IMR-90 (cell line): Measurements from ENCODE around the gene FAM241A. TPM values are rescaled to one million over a fixed set of nuclear protein-coding genes. Genes with fewer than 3 reads are reported as not detected.

ENCODE experiments used
- ATAC-seq: fragments of 200-7000 bp; cut with Tn5 transposase; 2 replicates; pipeline ENCODE4 v1.9.1; 2020; ENCODE audit warnings: low read depth, mild to moderate bottlenecking, moderate library complexity
- BruUV-seq: library from RNA; stranded (reverse); fragments of 400-500 nt; replicated peaks from 2 replicates; lab custom pipeline; 2021; lab: Mats Ljungman, UMichigan
- CTCF ChIA-PET: fragments of 300-600 bp; formaldehyde crosslinking; extraction: SDS; loops from one replicate; lab custom pipeline; 2021; ENCODE audit warnings: antibody characterized with exemption; lab: Yijun Ruan, JAX
- POLR2A ChIA-PET: fragments of 300-600 bp; sonication (Branson Sonifier 250); formaldehyde crosslinking; loops from one replicate; lab custom pipeline; 2022; ENCODE audit warnings: antibody characterized with exemption; ENCODE audit not compliant: unreplicated experiment; lab: Charles Lee
- DNase-seq: peaks from one replicate; pipeline ENCODE4 v3.0.0; 2013
- H2AFZ ChIP-seq: replicated peaks from 2 replicates; pipeline ENCODE3; 2013; ENCODE audit warnings: low read length, mild to moderate bottlenecking; ENCODE audit not compliant: poor library complexity
- H2AK5ac ChIP-seq: 2 replicates; pipeline ENCODE4 v1.6.1; 2013; ENCODE audit warnings: low read depth, low read length, inconsistent platforms
- H2AK9ac ChIP-seq: replicated peaks from 2 replicates; pipeline ENCODE3; 2013; ENCODE audit warnings: mild to moderate bottlenecking, low read depth, low read length, moderate library complexity; ENCODE audit not compliant: poor library complexity
- H2BK120ac ChIP-seq: 2 replicates; pipeline ENCODE4 v1.6.1; 2013; ENCODE audit warnings: low read depth, low read length, inconsistent platforms
- H2BK15ac ChIP-seq: 3 replicates; pipeline ENCODE4 v1.6.1; 2013; ENCODE audit warnings: low read depth, low read length, inconsistent platforms
- H2BK20ac ChIP-seq: 2 replicates; pipeline ENCODE4 v1.6.1; 2013; ENCODE audit warnings: low read depth, mild to moderate bottlenecking, inconsistent platforms, low read length, moderate library complexity
- H2BK5ac ChIP-seq: 2 replicates; pipeline ENCODE4 v1.6.1; 2013; ENCODE audit warnings: mild to moderate bottlenecking, low read depth, low read length, inconsistent platforms; ENCODE audit not compliant: poor library complexity, severe bottlenecking
- H3K14ac ChIP-seq: replicated peaks from 2 replicates; pipeline ENCODE4 v1.6.1; 2013; ENCODE audit warnings: low read depth, low read length, inconsistent platforms
- H3K18ac ChIP-seq: 2 replicates; pipeline ENCODE4 v1.6.1; 2013; ENCODE audit warnings: low read depth, low read length, control low read depth
- H3K23ac ChIP-seq: 2 replicates; pipeline ENCODE4 v1.6.1; 2013; ENCODE audit warnings: low read depth, low read length, inconsistent platforms
- H3K27ac ChIP-seq: 2 replicates; pipeline ENCODE4 v1.5.1; 2013; ENCODE audit warnings: mild to moderate bottlenecking, control low read depth, low read length; ENCODE audit not compliant: insufficient read depth
- H3K27me3 ChIP-seq: 2 replicates; pipeline ENCODE4 v1.6.1; 2013; ENCODE audit warnings: low read length; ENCODE audit not compliant: control insufficient read depth, insufficient read depth
- H3K36me3 ChIP-seq: 2 replicates; pipeline ENCODE4 v1.6.1; 2013; ENCODE audit warnings: low read length, mixed read lengths; ENCODE audit not compliant: control insufficient read depth, insufficient read depth
- H3K4ac ChIP-seq: 2 replicates; pipeline ENCODE4 v1.6.1; 2013; ENCODE audit warnings: low read depth, low read length, inconsistent platforms
- H3K4me1 ChIP-seq: 2 replicates; pipeline ENCODE4 v1.6.1; 2013; ENCODE audit warnings: low read length, mixed read lengths; ENCODE audit not compliant: control insufficient read depth, insufficient read depth
- H3K4me2 ChIP-seq: 2 replicates; pipeline ENCODE4 v1.6.1; 2013; ENCODE audit warnings: low read depth, mild to moderate bottlenecking, control low read depth, low read length, moderate library complexity
- H3K4me3 ChIP-seq: 2 replicates; pipeline ENCODE4 v1.5.1; 2013; ENCODE audit warnings: low read depth, mild to moderate bottlenecking, control low read depth, low read length, moderate library complexity; ENCODE audit not compliant: insufficient read depth
- H3K56ac ChIP-seq: 2 replicates; pipeline ENCODE4 v1.6.1; 2013; ENCODE audit warnings: low read length, inconsistent platforms; ENCODE audit not compliant: insufficient read depth; ENCODE audit errors: extremely low read depth
- H3K79me1 ChIP-seq, 2 experiments: 2 replicates each; pipeline ENCODE4 v1.6.1; 2013; ENCODE audit warnings: low read length in 2 of 2, inconsistent platforms in 1 of 2, low read depth in 1 of 2
- H3K9ac ChIP-seq: 2 replicates; pipeline ENCODE4 v1.6.1; 2013; ENCODE audit warnings: low read depth, low read length, control low read depth
- H3K9me1 ChIP-seq: 2 replicates; pipeline ENCODE4 v1.6.1; 2013; ENCODE audit warnings: low read length, inconsistent platforms; ENCODE audit not compliant: insufficient read depth
- H3K9me3 ChIP-seq: 2 replicates; pipeline ENCODE4 v1.6.1; 2013; ENCODE audit warnings: low read length; ENCODE audit not compliant: control insufficient read depth, insufficient read depth
- H4K20me1 ChIP-seq: 2 replicates; pipeline ENCODE4 v1.6.1; 2013; ENCODE audit warnings: low read length, inconsistent platforms; ENCODE audit not compliant: insufficient read depth
- H4K5ac ChIP-seq: 2 replicates; pipeline ENCODE4 v1.6.1; 2013; ENCODE audit warnings: mild to moderate bottlenecking, low read depth, low read length, control low read depth
- H4K8ac ChIP-seq, 2 experiments: 2 replicates each; pipeline ENCODE4 v1.6.1; 2013; ENCODE audit warnings: low read depth in 2 of 2, low read length in 2 of 2, control low read depth in 1 of 2, inconsistent platforms in 1 of 2
- H4K91ac ChIP-seq: 2 replicates; pipeline ENCODE4 v1.6.1; 2013; ENCODE audit warnings: low read depth, low read length, inconsistent platforms; ENCODE audit not compliant: insufficient read depth
- CEBPB ChIP-seq: IDR thresholded peaks from 2 replicates; pipeline ENCODE4 v1.6.1; 2012; ENCODE audit warnings: low read depth, low read length, improper control_type of control experiment
- CHD1 ChIP-seq: IDR thresholded peaks from 2 replicates; pipeline ENCODE4 v1.6.1; 2012; ENCODE audit warnings: low read depth, low read length, improper control_type of control experiment
- ELK1 ChIP-seq: fragments of 150-350 bp; IDR thresholded peaks from 2 replicates; pipeline ENCODE4 v1.6.1; 2016; ENCODE audit warnings: low read depth, mild to moderate bottlenecking, low read length, moderate library complexity, borderline replicate concordance
- MAFK ChIP-seq: IDR thresholded peaks from 2 replicates; pipeline ENCODE4 v1.6.1; 2012; ENCODE audit warnings: low read depth, low read length, improper control_type of control experiment
- MAZ ChIP-seq: IDR thresholded peaks from 2 replicates; pipeline ENCODE4 v1.6.1; 2012; ENCODE audit warnings: low read depth, mild to moderate bottlenecking, low read length, improper control_type of control experiment, moderate library complexity, borderline replicate concordance
- RAD21 ChIP-seq: IDR thresholded peaks from 2 replicates; pipeline ENCODE4 v1.6.1; 2012; ENCODE audit warnings: low read length, improper control_type of control experiment
- RCOR1 ChIP-seq: IDR thresholded peaks from 2 replicates; pipeline ENCODE4 v1.6.1; 2012; ENCODE audit warnings: mild to moderate bottlenecking, low read length, improper control_type of control experiment; ENCODE audit not compliant: insufficient replicate concordance
- RFX5 ChIP-seq: IDR thresholded peaks from 2 replicates; pipeline ENCODE4 v1.8.0; 2012; ENCODE audit warnings: low read depth, mild to moderate bottlenecking, low read length, moderate library complexity
- SMC3 ChIP-seq: fragments of 150-350 bp; IDR thresholded peaks from 2 replicates; pipeline ENCODE4 v1.6.1; 2016; ENCODE audit warnings: low read depth, mild to moderate bottlenecking, antibody characterized with exemption, low read length, moderate library complexity
- USF2 ChIP-seq: fragments of 150-350 bp; IDR thresholded peaks from 2 replicates; pipeline ENCODE4 v1.6.1; 2017; ENCODE audit warnings: mild to moderate bottlenecking, antibody characterized with exemption, low read length, low read depth
- WGBS, 2 experiments: methylation state at CpG; one replicate each; pipeline versions ENCODE4 v1.1.5 to v1.1.7; 2013; ENCODE audit warnings: missing lambda C conversion rate in 2 of 2; ENCODE audit not compliant: insufficient read length in 1 of 2; ENCODE audit errors: extremely low coverage in 2 of 2; 5-methylcytosine and 5-hydroxymethylcytosine counted together
- dilution Hi-C: fragments of 300-500 bp; cut with HindIII; formaldehyde crosslinking; loops from one replicate; pipeline ENCODE4 v1.14.3; 2018; ENCODE audit warnings: low sequenced_read_pairs; ENCODE audit not compliant: unreplicated experiment
- in situ Hi-C: fragments of 300-500 bp; cut with MboI; formaldehyde crosslinking; loops from 3 replicates; pipeline ENCODE4 v1.14.3; 2019; ENCODE audit warnings: low sequenced_read_pairs, inconsistent platforms, mixed read lengths
- intact Hi-C: fragments of 100-400 bp; cut with micrococcal nuclease; formaldehyde crosslinking; loops from 2 replicates; pipeline ENCODE4 v1.10.0; 2022
- polyA plus RNA-seq, 3 experiments: library from polyadenylated mRNA; depleted of rRNA; stranded (reverse); fragments of >200 nt; gene quantifications; 2 replicates each; pipeline ENCODE4 v1.2.3, GENCODE V29; 2012; ENCODE audit warnings: low replicate concordance in 1 of 3
- total RNA-seq: library from RNA; depleted of rRNA; stranded (reverse); fragments of >200 nt; gene quantifications from 2 replicates; pipeline ENCODE4 v1.2.3, GENCODE V29; 2012

FAM241A gene
- total and polyA plus RNA-seq, 2 of the 4 experiments (the other 2 are of a cell fraction): under 0.01 to 0.24 TPM

- dilution Hi-C loops: no loop called here
- H3K9me3 ChIP-seq: no peaks in the 10 kb centered on the region
- H2AFZ ChIP-seq: no peak overlapping the region
- no peak overlapping the region for H3K18ac ChIP-seq
- BruUV-seq: no TSS peak
- no peak overlapping the region for H2BK20ac ChIP-seq
- H3K9ac ChIP-seq: no peak overlapping the region
- POLR2A ChIA-PET: no interaction called here
- no peak overlapping the region for H4K5ac ChIP-seq
- H2BK15ac ChIP-seq: no peak overlapping the region
- no peaks in the 10 kb centered on the region for H3K4me1 ChIP-seq
- peaks cover 1% of the 10 kb centered on the region for H3K27me3 ChIP-seq
- DNase-seq (no peak), ATAC-seq (no peak)
- no peak overlapping the region for H3K4me3 ChIP-seq
- H3K79me1 ChIP-seq: no peaks in the 10 kb centered on the region
- no peak overlapping the region for H2AK5ac ChIP-seq
- H3K56ac ChIP-seq: no peak overlapping the region
- no CpG with 5 or more reads among the region's 1 CpG for WGBS, 2 experiments
- no peak overlapping the region for H3K14ac ChIP-seq
- no peak overlapping the region for H2BK5ac ChIP-seq
- no peak overlapping the region for H2BK120ac ChIP-seq
- CTCF ChIA-PET: no interaction called here
- intact Hi-C loops: no loop called here
- TF ChIP-seq CHD1 (no peak), MAZ (no peak), SMC3 (no peak), MAFK (no peak), RCOR1 (no peak), RFX5 (no peak), ELK1 (no peak), RAD21 (no peak), USF2 (no peak), CEBPB (no peak)
- in situ Hi-C loops: no loop called here
- no peaks in the 10 kb centered on the region for H4K20me1 ChIP-seq
- H4K8ac ChIP-seq: no peak overlapping the region
- H3K4ac ChIP-seq: no peak overlapping the region
- no peaks in the 10 kb centered on the region for H3K36me3 ChIP-seq
- H3K4me2 ChIP-seq: no peak overlapping the region
- no peak overlapping the region for H4K91ac ChIP-seq
- H3K23ac ChIP-seq: no peak overlapping the region
- no peak overlapping the region for H3K27ac ChIP-seq
- H3K9me1 ChIP-seq: no peaks in the 10 kb centered on the region
- H2AK9ac ChIP-seq: no peak overlapping the region
Measured at GRCh38 chr4:112118742-112119352, 26.4 kb upstream of the FAM241A start.
